GM23338 (cell line): ENCODE results near the gene TMEM14A. TPM values are rescaled to one million over a fixed set of nuclear protein-coding genes. Genes with fewer than 3 reads are reported as not detected.

Source experiments
- ATAC-seq: fragments of 200-7000 bp; cut with Tn5 transposase; 3 replicates; pipeline ENCODE4 v1.9.1; 2020
- DNase-seq: peaks from one replicate; pipeline ENCODE4 v3.0.0-alpha.2; 2015; ENCODE audit warnings: low spot score
- H2AFZ ChIP-seq: fragments of 200-600 bp; sonication (generic); 2 replicates; pipeline ENCODE4 v1.8.0; 2016; ENCODE audit warnings: antibody characterized with exemption, mild to moderate bottlenecking, moderate library complexity
- H3F3A ChIP-seq: fragments of 200-600 bp; sonication (generic); replicated peaks from 2 replicates; pipeline ENCODE4 v1.8.0; 2017; ENCODE audit warnings: antibody characterized with exemption, mixed run types, low read depth
- H3K27ac ChIP-seq: fragments of 200-600 bp; sonication (generic); 2 replicates; pipeline ENCODE4 v1.6.1; 2016; ENCODE audit warnings: low read depth
- H3K27me3 ChIP-seq: fragments of 200-600 bp; sonication (generic); 2 replicates; pipeline ENCODE4 v1.8.0; 2016; ENCODE audit warnings: mild to moderate bottlenecking, mixed run types, moderate library complexity; ENCODE audit not compliant: insufficient read depth
- H3K36me3 ChIP-seq: fragments of 200-600 bp; sonication (generic); 2 replicates; pipeline ENCODE4 v1.8.0; 2016; ENCODE audit warnings: mild to moderate bottlenecking; ENCODE audit not compliant: insufficient read depth
- H3K4me1 ChIP-seq: fragments of 200-600 bp; sonication (generic); 2 replicates; pipeline ENCODE4 v1.8.0; 2016; ENCODE audit warnings: mild to moderate bottlenecking, moderate library complexity; ENCODE audit not compliant: insufficient read depth
- H3K4me2 ChIP-seq: fragments of 200-600 bp; sonication (generic); 2 replicates; pipeline ENCODE4 v1.7.1; 2017; ENCODE audit warnings: mixed run types
- H3K4me3 ChIP-seq: fragments of 200-600 bp; sonication (generic); 2 replicates; pipeline ENCODE4 v1.6.1; 2016; ENCODE audit warnings: mixed run types
- H3K79me2 ChIP-seq: fragments of 200-600 bp; sonication (generic); replicated peaks from 2 replicates; pipeline ENCODE4 v1.8.0; 2017; ENCODE audit warnings: mild to moderate bottlenecking; ENCODE audit not compliant: insufficient read depth
- H3K9me2 ChIP-seq: fragments of 200-600 bp; sonication (generic); 2 replicates; pipeline ENCODE4 v1.8.0; 2017; ENCODE audit not compliant: insufficient read depth
- H4K20me1 ChIP-seq: fragments of 200-600 bp; sonication (generic); replicated peaks from 2 replicates; pipeline ENCODE4 v1.8.0; 2017; ENCODE audit warnings: mild to moderate bottlenecking; ENCODE audit not compliant: insufficient read depth
- H3K27ac Mint-ChIP-seq: 2 replicates; pipeline ENCODE4 v1.8.0; 2020; ENCODE audit warnings: inconsistent platforms, mild to moderate bottlenecking, moderate library complexity, mixed read lengths
- H3K27me3 Mint-ChIP-seq: 3 replicates; pipeline ENCODE4 v1.8.0; 2022; ENCODE audit warnings: low read depth, mild to moderate bottlenecking, moderate library complexity, mixed read lengths, inconsistent platforms; ENCODE audit not compliant: insufficient read depth, poor library complexity
- H3K36me3 Mint-ChIP-seq: 3 replicates; pipeline ENCODE4 v1.8.0; 2021; ENCODE audit warnings: low read depth, mild to moderate bottlenecking, inconsistent platforms, moderate library complexity, mixed read lengths
- H3K4me1 Mint-ChIP-seq: 3 replicates; pipeline ENCODE4 v1.8.0; 2020; ENCODE audit warnings: mild to moderate bottlenecking, inconsistent platforms, mixed read lengths
- H3K4me3 Mint-ChIP-seq: 3 replicates; pipeline ENCODE4 v1.8.0; 2021; ENCODE audit warnings: moderate library complexity, mild to moderate bottlenecking, inconsistent platforms, mixed read lengths
- H3K9me3 Mint-ChIP-seq: 3 replicates; pipeline ENCODE4 v1.8.0; 2020; ENCODE audit warnings: moderate library complexity, mild to moderate bottlenecking, inconsistent platforms, mixed read lengths
- CREB1 ChIP-seq: fragments of 250-450 bp; sonication (Bioruptor Pico); IDR thresholded peaks from 2 replicates; pipeline ENCODE4 v1.5.0; 2020; ENCODE audit warnings: low read depth, mild to moderate bottlenecking, moderate library complexity
- CTCF ChIP-seq, 2 experiments: fragments of 200-600 bp in 1 of 2; sonication (generic) in 1 of 2; conservative IDR thresholded peaks; 2 replicates each; pipeline versions ENCODE4 v1.5.1 to v1.6.1; 2016 to 2017; ENCODE audit warnings: antibody characterized with exemption in 2 of 2, low read depth in 2 of 2, mild to moderate bottlenecking in 2 of 2, moderate library complexity in 1 of 2
- ETS1 ChIP-seq: IDR thresholded peaks from 2 replicates; pipeline ENCODE4 v1.6.1; 2016; ENCODE audit warnings: antibody characterized with exemption
- EZH2 ChIP-seq: fragments of 200-600 bp; sonication (generic); IDR thresholded peaks from one replicate; pipeline ENCODE4 v1.8.0; 2017; ENCODE audit warnings: antibody characterized with exemption, mild to moderate bottlenecking, low read depth; ENCODE audit not compliant: unreplicated experiment
- EZH2phosphoT487 ChIP-seq: fragments of 200-600 bp; sonication (generic); IDR thresholded peaks from one replicate; pipeline ENCODE4 v1.8.1; 2018; ENCODE audit warnings: antibody characterized with exemption; ENCODE audit not compliant: unreplicated experiment
- JUNB ChIP-seq: IDR thresholded peaks from one replicate; pipeline ENCODE4 v1.6.1; 2016; ENCODE audit warnings: antibody characterized with exemption; ENCODE audit not compliant: unreplicated experiment
- NANOG ChIP-seq: IDR thresholded peaks from 2 replicates; pipeline ENCODE4 v1.6.1; 2016; ENCODE audit warnings: antibody characterized with exemption, borderline replicate concordance
- POLR2AphosphoS5 ChIP-seq: IDR thresholded peaks from 2 replicates; pipeline ENCODE4 v1.6.1; 2016; ENCODE audit warnings: antibody characterized with exemption, low read depth
- REST ChIP-seq: IDR thresholded peaks from one replicate; pipeline ENCODE4 v1.6.1; 2018; ENCODE audit warnings: antibody characterized with exemption; ENCODE audit not compliant: unreplicated experiment
- STAT1 ChIP-seq: IDR thresholded peaks from one replicate; pipeline ENCODE4 v1.6.1; 2016; ENCODE audit warnings: antibody characterized with exemption; ENCODE audit not compliant: unreplicated experiment
- ZNF114 ChIP-seq: fragments of 250-450 bp; sonication (Bioruptor Pico); IDR thresholded peaks from 2 replicates; pipeline ENCODE4 v1.5.0; 2020; ENCODE audit warnings: mild to moderate bottlenecking, moderate library complexity
- ZNF331 ChIP-seq: fragments of 250-450 bp; sonication (Bioruptor Pico); IDR thresholded peaks from 2 replicates; pipeline ENCODE4 v1.5.0; 2020; ENCODE audit warnings: low read depth, mild to moderate bottlenecking, moderate library complexity
- polyA plus RNA-seq: library from polyadenylated mRNA; unstranded; fragments of >200 nt; fragmentation: Nextera tagmentation; extraction: Ambion mirVana; gene quantifications from 2 replicates; pipeline ENCODE4 v1.2.1, GENCODE V29; 2016
- total RNA-seq: library from RNA; depleted of rRNA; stranded (reverse); fragments of >200 nt; shearing (Covaris generic); gene quantifications from 2 replicates; pipeline ENCODE4 v1.2.3, GENCODE V29; 2014

Gene TMEM14A
- total and polyA plus RNA-seq, 2 experiments from 2014 or later: 13.9 to 36.0 TPM

GRCh38 chr6:52632011-52632410 lies 38.9 kb upstream of the TMEM14A start (continued):
- no peak for TF ChIP-seq REST

- Histone ChIP-seq H2AFZ (peak overlapping the region; percentile 87; the same call in 1 of the 2 replicates), H4K20me1 (no peaks in the 10 kb centered on the region), H3K79me2 (no peaks in the 10 kb centered on the region), H3K27ac (no peak overlapping the region), H3K4me2 (no peak overlapping the region), H3K9me2 (no peaks in the 10 kb centered on the region), H3K4me3 (no peak overlapping the region), H3K36me3 (no peaks in the 10 kb centered on the region), H3K27me3 (no peaks in the 10 kb centered on the region), H3F3A (no peaks in the 10 kb centered on the region), H3K4me1 (no peaks in the 10 kb centered on the region)
- DNase-seq (no peak), ATAC-seq (no peak)
- no peaks in the 10 kb centered on the region for H3K36me3 Mint-ChIP-seq
- H3K4me1 Mint-ChIP-seq: peaks cover 12% of the 10 kb centered on the region; the same call in 2 of the 3 replicates
- no peak for TF ChIP-seq ZNF114
- TF ChIP-seq ZNF331 (CRISPR knock-in tag): no peak
- TF ChIP-seq POLR2AphosphoS5: no peak
- TF ChIP-seq JUNB: no peak
- no peak for TF ChIP-seq ETS1
- TF ChIP-seq CREB1: no peak
- no peaks in the 10 kb centered on the region for H3K27me3 Mint-ChIP-seq
- no peak overlapping the region for H3K4me3 Mint-ChIP-seq
- H3K9me3 Mint-ChIP-seq: no peaks in the 10 kb centered on the region
- no peak overlapping the region for H3K27ac Mint-ChIP-seq
These were observed 36.7 kb upstream of the TMEM14A start for GRCh38 chr6:52634211-52634610.

GRCh38 chr6:52635049-52635577 lies 35.8 kb upstream of the TMEM14A start:
- Histone ChIP-seq H3K4me1 (no peaks in the 10 kb centered on the region), H3K27ac (no peak overlapping the region), H3K4me3 (no peak overlapping the region), H3K36me3 (no peaks in the 10 kb centered on the region), H2AFZ (peak overlapping the region; percentile 87), H3K79me2 (no peaks in the 10 kb centered on the region), H3K27me3 (no peaks in the 10 kb centered on the region), H3F3A (no peaks in the 10 kb centered on the region), H3K4me2 (no peak overlapping the region), H4K20me1 (no peaks in the 10 kb centered on the region), H3K9me2 (no peaks in the 10 kb centered on the region)
- H3K27me3 Mint-ChIP-seq: peaks cover 2% of the 10 kb centered on the region
- H3K27ac Mint-ChIP-seq: peak overlapping the region; percentile 7
- no peak overlapping the region for H3K4me3 Mint-ChIP-seq
- H3K4me1 Mint-ChIP-seq: peaks cover 12% of the 10 kb centered on the region; the same call in 2 of the 3 replicates
- ATAC-seq (peak; percentile 50), DNase-seq (peak; percentile 6)
- H3K9me3 Mint-ChIP-seq: no peaks in the 10 kb centered on the region
- H3K36me3 Mint-ChIP-seq: no peaks in the 10 kb centered on the region
- TF ChIP-seq JUNB: no peak
- no peak for TF ChIP-seq POLR2AphosphoS5
- TF ChIP-seq EZH2: no peak
- no peak for TF ChIP-seq EZH2phosphoT487
- TF ChIP-seq NANOG: no peak
- TF ChIP-seq CREB1: no peak
- no peak for TF ChIP-seq STAT1
- no peak for TF ChIP-seq ZNF331 (CRISPR knock-in tag)
- TF ChIP-seq CTCF (conservative IDR thresholded peaks at IDR 0.05; ENCODE audit: low read depth in 2 of 2): no peak
- TF ChIP-seq ZNF114: no peak
- no peak for TF ChIP-seq ETS1
